Measurements from ENCODE around the gene IL33. TPM values are rescaled to one million over a fixed set of nuclear protein-coding genes. Genes with fewer than 3 reads are reported as not detected.

Gene IL33, protein sequence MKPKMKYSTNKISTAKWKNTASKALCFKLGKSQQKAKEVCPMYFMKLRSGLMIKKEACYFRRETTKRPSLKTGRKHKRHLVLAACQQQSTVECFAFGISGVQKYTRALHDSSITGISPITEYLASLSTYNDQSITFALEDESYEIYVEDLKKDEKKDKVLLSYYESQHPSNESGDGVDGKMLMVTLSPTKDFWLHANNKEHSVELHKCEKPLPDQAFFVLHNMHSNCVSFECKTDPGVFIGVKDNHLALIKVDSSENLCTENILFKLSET
- polyA plus RNA-seq (2012; rRNA removed) = not detected in 2 replicates
- polyA plus RNA-seq (2012; cell fraction: cytosol; rRNA removed) = 0.01 and 0.03 TPM in 2 replicates
- polyA plus RNA-seq (2012; cell fraction: nucleus; rRNA removed) = not detected in 2 replicates

- no peaks in the 10 kb centered on the region for H3F3A ChIP-seq (replicated peaks; ENCODE audit: insufficient read depth)
- peaks cover 0 to 19% of the 10 kb centered on the region in 2 experiments; a peak in 1 of 4 replicates for H3K4me1 ChIP-seq (ENCODE audit: control insufficient read depth in 1 of 2, insufficient read depth in 2 of 2, low read depth in 1 of 2, low read length in 1 of 2)
- no peaks in the 10 kb centered on the region for H4K20me1 ChIP-seq (ENCODE audit: insufficient read depth)
- H3K36me3 ChIP-seq (replicated peaks in 1 of 2; ENCODE audit: control insufficient read depth in 1 of 2, insufficient read depth in 2 of 2, low read length in 1 of 2) = no peaks in the 10 kb centered on the region
- no peak within 1 kb of the TSS for H3K9ac ChIP-seq
- TF ChIP-seq EP300 (IDR thresholded peaks at IDR 0.05; ENCODE audit: borderline replicate concordance in 1 of 2, low read depth in 1 of 2, low read length in 1 of 2) (no peak), MXI1 (IDR thresholded peaks at IDR 0.05; ENCODE audit: low read depth, low read length) (no peak), ZBTB33 (IDR thresholded peaks at IDR 0.05; ENCODE audit: borderline replicate concordance, low read depth) (no peak), JUND (IDR thresholded peaks at IDR 0.05) (no peak), GATA2 (CRISPR knock-in tag; IDR thresholded peaks at IDR 0.05) (no peak)
- H2AFZ ChIP-seq (ENCODE audit: low read depth) = peak within 1 kb of the TSS; percentile 38; the same call in 1 of the 2 replicates
- no peaks in the 10 kb centered on the region for H3K79me2 ChIP-seq (ENCODE audit: insufficient read depth)
- no peak within 1 kb of the TSS for H3K4me2 ChIP-seq
- no peaks in the 10 kb centered on the region for H3K9me3 ChIP-seq
- no peaks in the 10 kb centered on the region for H3K27me3 ChIP-seq (ENCODE audit: insufficient read depth)
- ChIA-PET POLR2A (no interaction called here), CTCF (no interaction called here)
- H3K9me2 ChIP-seq = no peaks in the 10 kb centered on the region
- peak within 1 kb of the TSS in 1 of 2 experiments; percentile 35; a peak in 2 of 4 replicates for H3K27ac ChIP-seq (ENCODE audit: low read depth in 2 of 2, low read length in 1 of 2)
- no peak within 1 kb of the TSS for H3K4me3 ChIP-seq (ENCODE audit: low read depth in 2 of 2, low read length in 1 of 2)
- 40% methylated on average over 3 of the region's 3 CpGs for WGBS (ENCODE audit: low lambda C conversion rate)
- peak; percentile 6 for DNase-seq
These were observed at the start of gene IL33 for GRCh38 chr9:6215562-6215961. Gene IL33 (plus strand): TSS chr9:6215807. CDS start chr9:6241695, 25,888 bp downstream.

- Histone ChIP-seq H3K9ac (no peak overlapping the region), H3K9me2 (no peaks in the 10 kb centered on the region), H2AFZ (ENCODE audit: low read depth) (no peak overlapping the region), H3K36me3 (replicated peaks in 1 of 2; ENCODE audit: control insufficient read depth in 1 of 2, insufficient read depth in 2 of 2, low read length in 1 of 2) (no peaks in the 10 kb centered on the region), H4K20me1 (ENCODE audit: insufficient read depth) (no peaks in the 10 kb centered on the region), H3K4me2 (no peak overlapping the region), H3K4me1 (ENCODE audit: control insufficient read depth in 1 of 2, insufficient read depth in 2 of 2, low read depth in 1 of 2, low read length in 1 of 2) (no peaks in the 10 kb centered on the region), H3K4me3 (ENCODE audit: low read depth in 2 of 2, low read length in 1 of 2) (no peak overlapping the region), H3K79me2 (ENCODE audit: insufficient read depth) (no peaks in the 10 kb centered on the region), H3K27me3 (ENCODE audit: insufficient read depth) (no peaks in the 10 kb centered on the region), H3K27ac (ENCODE audit: low read depth in 2 of 2, low read length in 1 of 2) (no peak overlapping the region), H3K9me3 (peaks cover 6% of the 10 kb centered on the region; the same call in 1 of the 2 replicates), H3F3A (replicated peaks; ENCODE audit: insufficient read depth) (no peaks in the 10 kb centered on the region)
- POLR2A ChIA-PET = no interaction called here
- CTCF ChIA-PET = no interaction called here
- TF ChIP-seq, protein P1, sequence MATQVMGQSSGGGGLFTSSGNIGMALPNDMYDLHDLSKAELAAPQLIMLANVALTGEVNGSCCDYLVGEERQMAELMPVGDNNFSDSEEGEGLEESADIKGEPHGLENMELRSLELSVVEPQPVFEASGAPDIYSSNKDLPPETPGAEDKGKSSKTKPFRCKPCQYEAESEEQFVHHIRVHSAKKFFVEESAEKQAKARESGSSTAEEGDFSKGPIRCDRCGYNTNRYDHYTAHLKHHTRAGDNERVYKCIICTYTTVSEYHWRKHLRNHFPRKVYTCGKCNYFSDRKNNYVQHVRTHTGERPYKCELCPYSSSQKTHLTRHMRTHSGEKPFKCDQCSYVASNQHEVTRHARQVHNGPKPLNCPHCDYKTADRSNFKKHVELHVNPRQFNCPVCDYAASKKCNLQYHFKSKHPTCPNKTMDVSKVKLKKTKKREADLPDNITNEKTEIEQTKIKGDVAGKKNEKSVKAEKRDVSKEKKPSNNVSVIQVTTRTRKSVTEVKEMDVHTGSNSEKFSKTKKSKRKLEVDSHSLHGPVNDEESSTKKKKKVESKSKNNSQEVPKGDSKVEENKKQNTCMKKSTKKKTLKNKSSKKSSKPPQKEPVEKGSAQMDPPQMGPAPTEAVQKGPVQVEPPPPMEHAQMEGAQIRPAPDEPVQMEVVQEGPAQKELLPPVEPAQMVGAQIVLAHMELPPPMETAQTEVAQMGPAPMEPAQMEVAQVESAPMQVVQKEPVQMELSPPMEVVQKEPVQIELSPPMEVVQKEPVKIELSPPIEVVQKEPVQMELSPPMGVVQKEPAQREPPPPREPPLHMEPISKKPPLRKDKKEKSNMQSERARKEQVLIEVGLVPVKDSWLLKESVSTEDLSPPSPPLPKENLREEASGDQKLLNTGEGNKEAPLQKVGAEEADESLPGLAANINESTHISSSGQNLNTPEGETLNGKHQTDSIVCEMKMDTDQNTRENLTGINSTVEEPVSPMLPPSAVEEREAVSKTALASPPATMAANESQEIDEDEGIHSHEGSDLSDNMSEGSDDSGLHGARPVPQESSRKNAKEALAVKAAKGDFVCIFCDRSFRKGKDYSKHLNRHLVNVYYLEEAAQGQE (IDR thresholded peaks at IDR 0.05; ENCODE audit: low read depth, low read length) = no peak
- TF ChIP-seq ELF1 (IDR thresholded peaks at IDR 0.05) (no peak), RCOR1 (IDR thresholded peaks at IDR 0.05; ENCODE audit: low read length) (no peak), CHD2 (IDR thresholded peaks at IDR 0.05; ENCODE audit: low read length, partially characterized antibody) (no peak), SMC3 (IDR thresholded peaks at IDR 0.05; ENCODE audit: low read depth, low read length) (no peak), RFX5 (IDR thresholded peaks at IDR 0.05; ENCODE audit: low read length) (no peak), MEF2A (IDR thresholded peaks at IDR 0.05; ENCODE audit: borderline replicate concordance, low read depth) (no peak), EP300 (IDR thresholded peaks at IDR 0.05; ENCODE audit: borderline replicate concordance in 1 of 2, low read depth in 1 of 2, low read length in 1 of 2) (no peak), NRF1 (IDR thresholded peaks at IDR 0.05; ENCODE audit: low read depth, low read length) (no peak)
- 6% methylated on average over 1 of the region's 1 CpG for whole genome bisulfite sequencing (ENCODE audit: low lambda C conversion rate)
- no peak for DNase-seq
These were observed 43.9 kb upstream of the IL33 start for GRCh38 chr9:6171667-6172066.

All from SK-N-SH (cell line).